HCT116 (cell line): Measurements from ENCODE around the gene CFAP97D1. TPM values are rescaled to one million over a fixed set of nuclear protein-coding genes. Genes with fewer than 3 reads are reported as not detected.

Source experiments
- ATAC-seq: fragments of 200-7000 bp; cut with Tn5 transposase; 2 replicates; pipeline ENCODE4 v1.9.1; 2020; ENCODE audit warnings: mild to moderate bottlenecking, moderate library complexity
- BruUV-seq: library from RNA; stranded (reverse); fragments of 400-500 nt; replicated peaks from 2 replicates; lab custom pipeline; 2021; lab: Mats Ljungman, UMichigan
- CTCF ChIA-PET: fragments of 300-600 bp; sonication (Branson Sonifier 250); formaldehyde crosslinking; loops from one replicate; lab custom pipeline; 2021; ENCODE audit warnings: antibody characterized with exemption; lab: Charles Lee
- POLR2A ChIA-PET: fragments of 300-600, 350-600 bp; sonication (Branson Sonifier 250); formaldehyde crosslinking; loops from one replicate; lab custom pipeline; 2021; ENCODE audit warnings: antibody characterized with exemption; lab: Charles Lee
- RAD21 ChIA-PET, 2 experiments: fragments of 300-600 bp; sonication (Branson Sonifier 250); formaldehyde crosslinking; loops; one replicate each; lab custom pipeline; 2023; ENCODE audit warnings: low total read pairs in 2 of 2; ENCODE audit not compliant: uncharacterized antibody in 2 of 2, unreplicated experiment in 2 of 2, low non-redundant PET in 1 of 2; lab: Charles Lee
- DNase-seq: peaks from one replicate; pipeline ENCODE4 v3.0.0-alpha.2; 2010; ENCODE audit warnings: low read depth, low spot score
- H2AFZ ChIP-seq: fragments of 200-600 bp; shearing (Covaris generic), sonication (generic); 2 replicates; pipeline ENCODE4 v1.6.1; 2017; ENCODE audit warnings: low read depth, mixed run types, mixed read lengths, antibody characterized with exemption, low read length; ENCODE audit not compliant: poor library complexity, severe bottlenecking
- H3K27ac ChIP-seq: 2 replicates; pipeline ENCODE4 v1.5.1; 2012; ENCODE audit warnings: low read depth, low read length
- H3K27me3 ChIP-seq: fragments of 200-600 bp; sonication (generic); 2 replicates; pipeline ENCODE4 v1.6.1; 2016; ENCODE audit warnings: mixed run types, low read length, mixed read lengths; ENCODE audit not compliant: insufficient read depth
- H3K36me3 ChIP-seq, 2 experiments: fragments of 200-500 bp in 1 of 2; fragments of 200-600 bp in 1 of 2; sonication (Bioruptor generic) in 1 of 2; sonication (generic) in 1 of 2; 2 replicates each; pipeline versions ENCODE4 v1.5.1 to v1.6.1; 2014 to 2016; ENCODE audit warnings: low read length in 2 of 2, inconsistent platforms in 1 of 2, mixed read lengths in 1 of 2, mixed run types in 1 of 2; ENCODE audit not compliant: insufficient read depth in 2 of 2, control insufficient read depth in 1 of 2
- H3K4me1 ChIP-seq, 2 experiments: fragments of 200-600 bp in 1 of 2; sonication (generic) in 1 of 2; 2 replicates each; pipeline versions ENCODE4 v1.5.1 to v1.6.1; 2012 to 2017; ENCODE audit warnings: low read length in 2 of 2, inconsistent platforms in 1 of 2, mild to moderate bottlenecking in 1 of 2, mixed read lengths in 1 of 2, mixed run types in 1 of 2, moderate library complexity in 1 of 2; ENCODE audit not compliant: insufficient read depth in 2 of 2, control insufficient read depth in 1 of 2
- H3K4me2 ChIP-seq: fragments of 200-600 bp; sonication (generic); 2 replicates; pipeline ENCODE4 v1.6.1; 2017; ENCODE audit warnings: mixed run types, low read length, mixed read lengths
- H3K4me3 ChIP-seq, 2 experiments: fragments of 200-600 bp in 1 of 2; sonication (generic) in 1 of 2; replicated peaks in 1 of 2; 2 replicates each; pipeline ENCODE4 v1.5.1; 2011 to 2016; ENCODE audit warnings: low read length in 2 of 2, control low read depth in 1 of 2, low read depth in 1 of 2, mild to moderate bottlenecking in 1 of 2, mixed read lengths in 1 of 2, mixed run types in 1 of 2
- H3K79me2 ChIP-seq: fragments of 200-600 bp; sonication (generic); 2 replicates; pipeline ENCODE4 v1.6.1; 2017; ENCODE audit warnings: mild to moderate bottlenecking, mixed run types, low read length, moderate library complexity, mixed read lengths; ENCODE audit not compliant: insufficient read depth
- H3K9ac ChIP-seq: fragments of 200-600 bp; sonication (generic); 2 replicates; pipeline ENCODE4 v1.6.1; 2016; ENCODE audit warnings: low read length, mixed read lengths
- H3K9me2 ChIP-seq: fragments of 200-600 bp; sonication (generic), shearing (Covaris generic); 2 replicates; pipeline ENCODE4 v1.6.1; 2017; ENCODE audit warnings: mixed run types, mild to moderate bottlenecking, moderate library complexity; ENCODE audit not compliant: insufficient read depth
- H3K9me3 ChIP-seq, 2 experiments: fragments of 200-500 bp in 1 of 2; fragments of 200-600 bp in 1 of 2; sonication (Bioruptor generic) in 1 of 2; sonication (generic) in 1 of 2; 2 replicates each; pipeline ENCODE4 v1.6.1; 2014 to 2017; ENCODE audit warnings: low read length in 2 of 2, mixed read lengths in 2 of 2, inconsistent platforms in 1 of 2, low read depth in 1 of 2, mild to moderate bottlenecking in 1 of 2, mixed run types in 1 of 2, moderate library complexity in 1 of 2; ENCODE audit not compliant: control insufficient read depth in 1 of 2, insufficient read depth in 1 of 2
- H4K20me1 ChIP-seq: fragments of 200-600 bp; sonication (generic), shearing (Covaris generic); 2 replicates; pipeline ENCODE4 v1.6.1; 2017; ENCODE audit warnings: mixed run types, mild to moderate bottlenecking, moderate library complexity; ENCODE audit not compliant: insufficient read depth
- CEBPB ChIP-seq: IDR thresholded peaks from 2 replicates; pipeline ENCODE4 v1.6.1; 2012; ENCODE audit warnings: low read depth
- EZH2 ChIP-seq: fragments of 200-600 bp; sonication (generic); IDR thresholded peaks from 2 replicates; pipeline ENCODE4 v1.6.1; 2017; ENCODE audit warnings: antibody characterized with exemption, mixed run types
- JUND ChIP-seq: IDR thresholded peaks from 2 replicates; pipeline ENCODE4 v1.6.1; 2012
- POLR2AphosphoS5 ChIP-seq: IDR thresholded peaks from 2 replicates; pipeline ENCODE4 v1.6.1; 2011; ENCODE audit warnings: mild to moderate bottlenecking, low read depth, low read length, moderate library complexity
- SP1 ChIP-seq: IDR thresholded peaks from 2 replicates; pipeline ENCODE4 v1.6.1; 2012; ENCODE audit warnings: low read depth
- SRF ChIP-seq: IDR thresholded peaks from 2 replicates; pipeline ENCODE4 v1.6.1; 2012; ENCODE audit warnings: low read depth
- ZBTB33 ChIP-seq: IDR thresholded peaks from 2 replicates; pipeline ENCODE4 v1.6.1; 2011; ENCODE audit warnings: mild to moderate bottlenecking, low read length, moderate library complexity; ENCODE audit not compliant: insufficient replicate concordance; ENCODE audit errors: extremely low read depth
- ZFX ChIP-seq: fragments of 450-650 bp; IDR thresholded peaks from 2 replicates; pipeline ENCODE4 v1.6.1; 2017
- intact Hi-C: fragments of 100-400 bp; cut with micrococcal nuclease; formaldehyde crosslinking; loops from 2 replicates; pipeline ENCODE4 v1.10.0; 2022
- total RNA-seq: library from RNA; stranded (reverse); gene quantifications from one replicate; pipeline ENCODE4 v1.2.1, GENCODE V29; 2021; ENCODE audit not compliant: unreplicated experiment

Gene CFAP97D1
- total RNA-seq, 1 experiment from 2014 or later, result 0.15 TPM

- POLR2A ChIA-PET, result no interaction called here
These were observed 26.6 kb upstream of the CFAP97D1 start for GRCh38 chr17:43753493-43754129.

More at GRCh38 chr17:43753493-43754129, 26.6 kb upstream of the CFAP97D1 start:
- H2AFZ ChIP-seq, result no peak overlapping the region
- RAD21 ChIA-PET, result no interaction called here
- no peak overlapping the region for H3K4me3 ChIP-seq
- intact Hi-C loops, result no loop called here
- no peaks in the 10 kb centered on the region for H3K79me2 ChIP-seq
- no peaks in the 10 kb centered on the region for H3K36me3 ChIP-seq
- no peaks in the 10 kb centered on the region for H3K9me3 ChIP-seq
- no TSS peak for BruUV-seq
- H4K20me1 ChIP-seq, result no peaks in the 10 kb centered on the region
- H3K9me2 ChIP-seq, result no peaks in the 10 kb centered on the region
- no peak overlapping the region for H3K9ac ChIP-seq
- ATAC-seq (no peak), DNase-seq (no peak)
- no peak overlapping the region for H3K4me2 ChIP-seq
- no peak overlapping the region for H3K27ac ChIP-seq
- no peaks in the 10 kb centered on the region for H3K27me3 ChIP-seq
- CTCF ChIA-PET, result no interaction called here
- no peak for TF ChIP-seq POLR2AphosphoS5
- TF ChIP-seq EZH2, result no peak
- no peak for TF ChIP-seq JUND
- TF ChIP-seq SP1, result no peak
- no peak for TF ChIP-seq CEBPB
- TF ChIP-seq ZBTB33, result no peak
- TF ChIP-seq ZFX, result no peak
- no peak for TF ChIP-seq SRF
- H3K4me1 ChIP-seq, result peaks cover 0 to 13% of the 10 kb centered on the region in 2 experiments; a peak in 2 of 4 replicates
